C1 segment of cervical spinal cord (tissue), 14 donors: ENCODE measurements around the gene CSF3.
A peak's percentile ranks its signal among the peaks of the same experiment; 100 is the strongest.

Experiments used
- DNase-seq, 14 donors: peaks; one replicate each; lab custom pipeline; 2025; lab: John Stamatoyannopoulos, UW

The CSF3 gene

DNA sequence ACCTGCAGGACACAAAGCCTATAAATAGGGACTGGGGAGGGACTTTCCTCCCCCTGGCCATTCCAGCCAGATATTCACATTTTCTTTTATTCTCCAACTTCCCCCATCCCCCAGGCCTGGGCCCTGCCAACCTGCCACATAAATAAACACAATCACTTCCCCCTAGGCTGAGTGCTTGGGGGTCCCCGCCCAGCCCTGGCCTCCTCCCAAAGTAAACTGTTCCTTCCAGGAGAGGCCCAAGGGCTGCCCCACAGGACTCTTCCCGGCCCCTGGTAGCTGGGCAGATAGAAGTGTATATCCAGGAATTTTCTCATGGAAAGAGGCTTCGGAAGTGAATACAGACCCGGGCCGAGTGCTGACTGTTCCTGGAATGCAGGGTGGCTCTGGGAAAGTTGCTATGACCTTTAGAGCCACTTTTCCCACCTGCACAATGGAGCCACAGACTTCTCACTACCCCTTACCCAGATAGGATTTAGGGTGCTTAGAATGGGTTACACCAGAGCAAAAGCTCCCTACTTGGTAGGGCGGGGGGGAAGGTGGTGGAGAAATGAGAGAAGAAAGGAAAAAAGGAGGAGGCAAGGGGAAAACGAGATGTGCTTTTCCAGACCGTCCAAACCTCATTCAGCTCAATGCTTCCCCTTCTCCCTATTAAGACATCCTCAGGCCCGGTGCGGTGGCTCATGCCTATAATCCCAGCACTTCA, 8.5 kb downstream of the CSF3 start:
- DNase-seq: no peak

GRCh38 chr17:40024901-40025300, 9.7 kb downstream of the CSF3 start:
- no peak for DNase-seq

DNA sequence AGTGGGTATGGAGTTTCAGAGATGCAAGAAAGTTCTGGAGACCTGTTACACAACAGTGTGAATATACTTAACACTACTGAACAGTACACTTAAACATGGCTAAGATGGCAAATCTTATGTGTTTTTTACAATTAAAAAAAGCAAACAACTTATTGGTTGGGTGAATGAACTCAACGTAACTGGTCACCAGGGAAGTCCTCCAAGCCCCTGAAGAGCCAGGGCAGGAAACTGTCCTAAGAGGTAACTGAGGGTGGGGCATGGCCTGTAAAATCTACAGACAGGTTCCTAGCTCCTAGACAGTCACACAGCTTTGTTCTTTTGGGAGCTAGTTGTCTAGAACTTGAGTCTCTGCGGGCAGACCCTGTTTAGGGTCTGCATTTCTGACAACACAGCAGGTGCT, 10.3 kb downstream of the CSF3 start:
- no peak for DNase-seq

GRCh38 chr17:40025991-40026815, 11.0 kb downstream of the CSF3 start:
- no peak for DNase-seq

DNA sequence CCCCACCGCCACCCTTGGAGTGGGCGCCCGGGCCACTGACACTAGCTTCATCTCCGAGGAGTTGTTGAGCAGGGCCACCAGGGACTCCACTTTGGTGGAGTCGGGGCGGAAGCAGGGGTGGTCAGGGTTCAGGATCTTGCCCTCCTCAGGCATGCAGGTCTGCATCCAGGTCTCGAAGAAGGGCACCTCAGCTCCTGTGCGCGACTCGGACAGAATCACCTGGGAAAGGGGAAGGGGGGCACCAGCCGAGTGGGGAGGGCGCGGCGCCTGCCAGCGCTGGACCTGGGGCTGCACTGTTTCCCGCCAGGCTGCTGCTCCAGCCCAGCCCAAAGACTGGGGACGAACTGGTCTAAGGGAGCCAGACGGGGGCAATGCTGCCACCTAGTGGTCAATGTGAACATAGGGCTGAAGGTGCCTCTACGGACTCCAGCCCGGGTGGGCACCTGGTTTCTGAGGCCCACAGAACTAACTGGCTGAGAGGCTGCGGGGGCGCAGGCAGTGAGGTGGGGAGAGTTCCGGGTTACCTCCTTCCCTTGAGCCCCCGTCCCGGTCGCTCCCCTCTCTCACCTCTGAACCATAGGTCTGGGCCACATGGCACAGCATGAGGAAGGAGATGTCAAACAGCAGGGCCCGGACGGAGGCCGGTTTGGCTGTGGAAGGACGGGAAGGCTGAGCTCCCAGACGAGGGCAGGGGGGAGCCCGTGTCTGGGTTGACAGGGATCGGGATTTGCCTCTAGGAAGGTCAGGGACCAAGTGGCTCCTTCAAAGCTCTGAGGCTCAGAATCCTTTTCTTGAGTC, 11.8 kb downstream of the CSF3 start:
- peak in 11 of 14 donors; percentile 14 to 68 (median 39) for DNase-seq

- no peak for DNase-seq
Measured at GRCh38 chr17:40027614-40028012, 12.4 kb downstream of the CSF3 start.

DNA sequence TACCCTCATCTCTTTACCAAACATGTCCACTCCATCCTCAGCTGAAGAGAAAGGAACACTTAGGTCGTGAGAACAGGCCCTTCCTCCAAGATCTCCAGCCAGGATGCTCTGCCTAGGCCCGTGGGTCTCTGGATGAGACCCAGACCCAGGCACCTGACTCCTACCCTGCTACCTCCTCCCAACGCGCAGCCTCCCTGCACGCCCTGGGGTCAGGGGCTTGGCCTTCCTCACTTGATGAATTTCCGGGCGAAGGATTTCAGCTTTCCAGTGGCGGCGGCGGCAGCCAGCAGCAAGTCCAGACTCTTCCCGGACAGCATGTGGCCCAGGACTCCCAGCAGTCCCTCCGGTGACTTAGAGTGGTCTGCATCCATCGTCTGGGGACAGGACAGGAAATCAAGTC, 13.4 kb downstream of the CSF3 start:
- DNase-seq: no peak

DNA sequence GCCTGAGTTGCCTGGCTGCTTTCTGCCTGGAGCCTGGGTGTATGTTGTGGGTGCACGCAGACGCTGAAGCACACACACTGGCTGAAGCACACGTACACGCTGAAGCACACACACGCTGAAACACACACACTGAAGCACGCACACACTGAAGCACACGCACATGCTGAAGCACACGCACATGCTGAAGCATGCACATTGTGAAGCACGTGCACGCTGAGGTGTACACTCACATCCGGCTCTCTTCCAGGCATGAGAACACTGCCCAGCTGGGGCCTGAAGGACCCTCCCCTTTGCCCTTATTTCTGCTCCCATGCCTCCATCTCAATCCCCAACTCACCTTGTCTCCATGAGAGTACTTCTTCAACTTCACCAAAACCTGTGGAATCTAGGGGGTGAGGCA, 16.5 kb downstream of the CSF3 start:
- no peak for DNase-seq

GRCh38 chr17:40032322-40033320, 17.4 kb downstream of the CSF3 start:
- DNase-seq: no peak

DNA sequence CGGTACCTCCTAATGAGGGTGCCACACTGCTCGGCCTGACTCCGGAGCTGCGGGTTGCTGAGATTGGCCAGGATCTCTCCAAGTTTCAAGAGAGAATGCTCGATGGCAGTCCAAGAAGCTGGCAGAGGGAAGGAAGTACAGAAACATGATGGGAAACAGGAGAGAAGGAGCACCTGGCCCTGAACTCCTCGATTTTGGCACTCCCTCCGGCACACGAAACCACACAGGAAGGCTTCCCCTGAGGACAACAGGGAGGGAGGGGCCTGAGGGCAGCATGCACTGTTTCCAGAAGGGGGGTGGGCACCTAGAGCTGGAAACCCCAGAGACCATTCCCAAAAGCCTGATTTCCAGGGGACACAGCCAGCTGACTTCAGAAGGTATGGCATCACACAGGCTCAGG, 18.1 kb downstream of the CSF3 start:
- DNase-seq: no peak

- DNase-seq: peak in 1 of 14 donors; percentile 30
Measured at GRCh38 chr17:40034426-40035161, 19.4 kb downstream of the CSF3 start.

DNA sequence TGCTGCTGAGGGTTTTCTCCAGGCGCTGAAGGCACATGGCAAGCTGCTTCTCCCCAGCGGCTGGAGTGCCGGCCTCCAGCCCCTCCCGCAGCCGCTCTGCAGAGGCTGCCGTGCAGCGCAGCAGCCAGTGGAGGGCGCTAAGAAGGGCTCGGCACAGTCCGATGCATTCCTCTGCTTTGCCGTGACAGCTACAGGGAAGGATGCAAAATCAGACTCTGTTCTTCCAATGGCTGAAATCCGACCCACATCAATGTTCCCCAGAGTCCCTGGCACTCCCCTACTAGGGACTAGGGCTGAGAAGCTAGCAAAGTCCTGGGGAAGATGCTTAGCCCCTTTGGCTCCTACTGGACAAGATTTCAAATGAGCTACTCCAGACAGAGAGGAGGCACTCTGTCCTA, 19.9 kb downstream of the CSF3 start:
- DNase-seq: peak in 4 of 14 donors; percentile 16 to 70 (median 19)

GRCh38 chr17:40038882-40039513, 23.8 kb downstream of the CSF3 start:
- peak in 2 of 14 donors; percentile 4 to 85 for DNase-seq

DNA sequence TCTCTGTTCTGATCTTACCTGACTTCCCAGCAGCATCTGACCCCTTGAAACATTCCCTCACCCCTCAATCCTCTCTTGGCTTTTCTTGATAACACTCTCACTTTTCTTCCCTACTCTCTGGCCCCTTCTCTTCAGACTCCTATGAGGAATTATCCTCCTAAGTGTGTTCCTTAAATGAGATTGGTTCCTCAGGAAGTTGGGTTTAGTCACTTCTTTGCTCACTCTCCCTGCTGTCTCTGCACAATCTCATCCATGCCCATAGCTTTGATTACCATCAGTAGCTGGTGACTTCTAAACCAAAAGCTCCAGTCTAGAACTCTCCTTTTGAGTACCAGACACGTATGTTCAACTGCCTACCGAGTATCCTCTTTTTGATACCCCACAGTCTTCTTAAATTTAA, 26.0 kb downstream of the CSF3 start:
- no peak for DNase-seq

GRCh38 chr17:40056379-40057015, 41.3 kb downstream of the CSF3 start:
- peak in 5 of 14 donors; percentile 25 to 97 (median 46) for DNase-seq

DNA sequence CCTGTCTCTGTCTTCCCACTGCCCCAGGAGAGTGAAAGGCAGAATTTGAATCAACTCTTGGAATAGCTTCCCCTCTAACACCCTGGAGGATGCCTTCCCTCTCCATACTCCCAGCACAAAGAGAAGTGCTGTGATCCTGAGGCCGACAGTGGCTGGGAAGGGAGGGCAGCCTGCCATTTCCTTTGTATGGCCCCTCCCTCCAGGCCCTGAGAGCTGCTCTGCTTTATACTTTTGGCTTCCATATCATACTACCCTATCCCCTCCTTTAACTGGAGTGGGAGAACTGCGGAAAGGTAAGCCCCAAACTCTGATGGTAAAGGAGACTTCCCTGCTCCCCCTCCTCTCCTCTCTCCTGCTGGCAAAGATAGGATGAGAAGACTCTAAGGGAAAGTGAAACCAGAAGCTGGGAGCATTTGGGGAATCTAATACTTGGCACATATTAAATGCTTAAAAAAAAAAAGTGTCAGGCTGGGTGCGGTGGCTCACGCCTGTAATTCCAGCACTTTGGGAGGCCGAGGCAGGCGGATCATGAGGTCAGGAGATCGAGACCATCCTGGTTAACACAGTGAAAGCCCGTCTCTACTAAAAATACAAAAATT, 43.0 kb downstream of the CSF3 start:
- no peak for DNase-seq

DNA sequence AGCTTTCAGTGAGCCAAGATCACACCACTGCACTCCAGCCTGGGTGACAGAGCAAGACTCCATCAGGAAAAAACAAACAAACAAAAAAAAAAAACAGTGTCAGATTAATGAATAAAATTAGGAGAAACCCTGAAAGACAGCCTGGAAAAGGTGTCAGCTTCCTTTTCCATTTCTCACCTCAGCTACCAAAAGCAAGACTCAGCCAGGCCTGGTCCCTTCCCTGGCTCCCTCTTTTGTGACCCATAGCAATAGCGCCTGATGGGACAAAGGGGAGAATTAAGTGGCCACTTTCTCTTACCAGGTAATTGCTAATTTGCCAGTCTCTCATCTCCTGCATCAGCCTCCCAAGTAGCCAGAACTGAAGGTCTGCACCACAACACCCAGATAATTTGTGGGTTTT, 43.6 kb downstream of the CSF3 start:
- no peak for DNase-seq

DNA sequence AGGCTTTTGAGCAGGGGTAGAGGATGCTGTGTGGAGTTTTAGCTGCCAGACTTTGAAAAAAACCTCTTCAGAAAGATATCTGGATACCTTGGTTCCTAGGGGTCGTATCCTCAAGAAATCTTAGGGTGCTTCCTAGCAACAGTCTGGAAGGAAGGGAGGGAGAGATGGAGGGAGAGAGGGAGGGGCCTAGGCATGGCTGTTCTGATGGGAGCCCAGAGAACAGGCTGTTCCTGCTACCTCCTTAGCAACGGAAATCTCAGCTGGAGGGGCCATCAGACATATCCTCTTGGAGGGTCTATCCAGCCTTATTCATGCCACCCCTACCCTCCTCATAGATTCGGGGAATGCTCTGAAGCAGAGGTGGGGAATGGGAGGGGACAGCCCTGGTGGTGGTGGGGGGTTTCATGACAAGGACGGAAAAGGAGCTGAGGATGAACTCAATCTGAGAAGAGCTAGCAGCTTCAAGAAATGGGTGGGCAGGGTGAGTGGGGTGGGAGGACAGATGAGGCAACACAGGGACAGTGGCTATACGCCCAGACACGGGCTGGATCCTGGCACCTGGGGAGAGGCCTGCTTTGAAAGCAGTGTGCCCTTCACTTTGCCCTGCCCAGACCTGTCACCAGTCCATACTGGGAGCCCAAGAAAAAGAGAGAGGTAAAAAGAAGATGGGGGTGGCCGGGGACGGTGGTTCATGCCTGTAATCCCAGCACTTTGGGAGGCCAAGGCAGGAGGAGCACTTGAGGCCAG, 44.7 kb downstream of the CSF3 start:
- DNase-seq: no peak
